ENCODE measurements around the gene PCLO. TPM values are rescaled to one million over a fixed set of nuclear protein-coding genes. Genes with fewer than 3 reads are reported as not detected.
"Not testable (repeated sequence)": the region's sequence is repeated elsewhere in the genome, so short reads cannot be mapped to it uniquely, and the experiment has no call there.

Gene PCLO
- total RNA-seq, 1 donor from 2014 or later, result not detected

DNA sequence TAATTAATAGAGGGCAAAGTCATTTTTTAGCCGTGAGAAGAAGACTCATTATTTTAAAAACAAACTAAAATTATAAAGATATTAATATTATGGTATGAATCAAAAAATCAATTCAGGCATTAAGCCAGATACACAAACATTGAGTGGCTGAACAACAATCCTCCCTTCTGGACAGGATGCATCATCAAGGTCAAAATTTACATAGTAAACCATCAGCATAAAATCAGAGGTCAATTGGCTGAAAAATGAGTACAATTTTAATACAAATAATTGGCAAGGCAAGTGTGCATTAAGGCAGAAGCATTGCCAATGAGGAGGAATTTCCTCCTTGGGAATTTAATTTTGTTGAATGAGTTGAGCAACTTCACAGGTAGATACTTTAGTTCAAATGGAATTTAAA lies 108.2 kb downstream of the PCLO start:
- intact Hi-C loops (cut with micrococcal nuclease), result no loop called here

DNA sequence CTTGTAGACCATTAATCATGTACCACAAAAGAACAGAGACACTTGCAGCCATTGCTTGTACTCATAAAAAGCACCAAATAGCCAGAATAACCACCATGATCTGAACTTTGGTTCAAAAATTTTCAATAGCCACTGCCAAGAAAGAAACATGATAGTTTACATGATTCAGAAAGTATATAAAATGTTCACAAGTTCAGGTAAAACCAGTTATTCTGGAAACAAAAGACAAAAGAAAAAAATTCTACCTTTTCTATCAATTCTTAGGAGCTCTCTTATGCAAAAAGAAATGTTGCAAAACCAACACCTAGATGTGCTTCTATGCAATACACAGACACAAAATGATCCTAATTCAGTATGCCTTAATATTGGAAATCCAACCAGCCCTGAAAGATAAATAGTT lies 108.7 kb downstream of the PCLO start:
- intact Hi-C loops (cut with micrococcal nuclease), result no loop called here

DNA sequence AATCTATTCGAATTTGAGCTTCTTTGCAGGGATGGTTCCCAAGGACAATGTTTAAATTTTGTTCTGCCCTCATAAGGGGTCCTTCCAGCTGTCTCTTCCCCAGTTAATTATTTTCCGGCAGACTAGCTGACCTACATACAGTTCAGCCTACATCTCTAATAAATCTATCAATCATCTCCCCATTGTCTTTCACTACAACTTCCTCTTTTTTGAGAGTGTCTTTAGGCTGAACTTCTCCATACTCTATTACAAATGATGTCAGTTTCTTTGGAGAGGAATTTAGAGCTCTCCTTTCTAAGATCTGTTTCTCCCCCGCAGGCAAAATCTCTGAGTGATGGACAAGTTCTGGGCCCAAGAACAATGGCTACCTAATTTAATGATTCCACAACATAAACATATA lies 122.2 kb downstream of the PCLO start:
- intact Hi-C loops (cut with micrococcal nuclease), result no loop called here

DNA sequence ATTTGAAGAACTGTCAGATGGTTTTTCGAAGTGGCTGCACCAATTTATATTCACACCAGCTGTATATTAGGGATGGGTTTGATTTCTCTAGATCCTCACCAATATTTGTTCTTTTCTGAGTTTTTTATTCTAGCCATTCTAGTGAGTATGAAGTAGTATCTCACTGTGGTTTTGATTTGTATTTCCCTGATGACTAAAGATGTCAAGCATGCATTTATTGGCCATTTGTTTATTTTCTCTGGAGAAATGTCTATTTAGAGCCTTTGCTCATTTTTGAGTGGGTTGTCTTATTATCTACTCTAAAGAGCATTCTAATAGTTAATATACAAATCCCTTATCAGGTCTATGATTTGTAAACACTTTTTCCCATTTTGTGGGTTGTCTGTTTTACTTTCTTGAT lies 123.9 kb downstream of the PCLO start:
- intact Hi-C loops (cut with micrococcal nuclease), result no loop called here

DNA sequence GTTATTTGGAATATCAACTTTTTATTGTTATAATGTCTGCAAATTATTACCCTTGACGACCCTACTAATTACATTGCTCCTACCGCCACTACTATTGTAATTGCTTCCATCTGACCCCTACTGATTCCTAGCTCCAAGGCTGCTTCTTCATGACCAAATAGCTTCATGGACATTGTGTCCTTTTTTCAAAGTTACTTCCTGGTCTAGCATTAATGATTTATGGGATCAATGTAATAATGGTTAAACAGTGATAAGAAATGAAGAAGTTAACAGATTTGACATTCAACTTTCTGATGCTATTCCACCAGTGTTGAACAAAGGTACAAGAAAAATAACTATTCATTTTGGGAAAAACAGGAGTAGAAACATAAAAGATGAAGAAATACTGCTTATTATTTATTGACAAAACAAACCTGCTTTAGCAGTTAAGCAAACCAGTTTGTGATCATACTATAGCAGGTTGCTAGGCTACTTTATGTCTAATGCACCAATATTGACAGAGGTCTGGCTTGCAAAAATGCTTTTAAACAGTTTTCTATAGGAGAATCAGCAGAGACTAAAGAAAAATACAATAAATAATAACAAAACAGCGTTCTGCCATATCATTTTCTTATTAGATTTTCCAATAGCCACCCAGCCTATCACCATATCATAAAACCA lies 125.8 kb downstream of the PCLO start:
- intact Hi-C loops (cut with micrococcal nuclease), result no loop called here

DNA sequence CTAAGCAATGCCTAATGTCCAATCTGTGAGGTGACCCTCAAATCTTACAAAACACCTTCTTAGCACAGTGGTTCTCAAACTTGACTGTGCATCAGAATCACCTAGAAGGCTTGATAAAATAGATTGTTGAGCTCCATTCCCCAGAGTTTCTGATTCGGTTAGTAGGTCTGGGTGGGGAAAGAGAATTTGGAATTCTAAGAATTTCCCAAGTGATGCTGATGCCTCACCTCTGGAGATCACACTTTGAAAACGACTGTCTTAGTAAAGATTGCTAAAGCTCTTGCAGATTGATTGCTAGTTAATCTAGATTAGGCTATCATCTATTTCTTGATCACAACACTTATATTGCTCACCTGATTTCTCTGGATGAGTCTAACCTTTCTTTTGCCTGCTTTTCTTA lies 126.6 kb downstream of the PCLO start:
- intact Hi-C loops (cut with micrococcal nuclease), result no loop called here

DNA sequence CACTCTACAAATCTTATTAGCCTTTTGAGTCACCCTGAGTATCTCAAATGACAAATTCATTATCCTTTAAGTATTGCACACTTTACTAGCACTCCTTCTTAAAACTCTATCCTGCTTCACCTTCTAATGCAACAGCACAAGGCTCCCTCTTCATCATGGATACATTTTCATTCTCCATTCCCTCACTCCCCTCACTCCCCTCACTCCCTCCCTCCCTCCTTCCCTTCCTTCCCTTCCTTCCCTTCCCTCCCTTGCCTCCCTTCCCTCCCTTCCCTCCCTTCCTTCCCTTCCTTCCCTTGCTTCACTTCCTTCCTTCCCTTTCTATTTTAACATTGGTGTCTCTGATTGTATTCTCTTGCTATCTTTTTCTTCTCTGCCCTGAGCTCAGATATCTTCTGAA lies 130.5 kb downstream of the PCLO start:
- intact Hi-C loops (cut with micrococcal nuclease), result no loop called here

DNA sequence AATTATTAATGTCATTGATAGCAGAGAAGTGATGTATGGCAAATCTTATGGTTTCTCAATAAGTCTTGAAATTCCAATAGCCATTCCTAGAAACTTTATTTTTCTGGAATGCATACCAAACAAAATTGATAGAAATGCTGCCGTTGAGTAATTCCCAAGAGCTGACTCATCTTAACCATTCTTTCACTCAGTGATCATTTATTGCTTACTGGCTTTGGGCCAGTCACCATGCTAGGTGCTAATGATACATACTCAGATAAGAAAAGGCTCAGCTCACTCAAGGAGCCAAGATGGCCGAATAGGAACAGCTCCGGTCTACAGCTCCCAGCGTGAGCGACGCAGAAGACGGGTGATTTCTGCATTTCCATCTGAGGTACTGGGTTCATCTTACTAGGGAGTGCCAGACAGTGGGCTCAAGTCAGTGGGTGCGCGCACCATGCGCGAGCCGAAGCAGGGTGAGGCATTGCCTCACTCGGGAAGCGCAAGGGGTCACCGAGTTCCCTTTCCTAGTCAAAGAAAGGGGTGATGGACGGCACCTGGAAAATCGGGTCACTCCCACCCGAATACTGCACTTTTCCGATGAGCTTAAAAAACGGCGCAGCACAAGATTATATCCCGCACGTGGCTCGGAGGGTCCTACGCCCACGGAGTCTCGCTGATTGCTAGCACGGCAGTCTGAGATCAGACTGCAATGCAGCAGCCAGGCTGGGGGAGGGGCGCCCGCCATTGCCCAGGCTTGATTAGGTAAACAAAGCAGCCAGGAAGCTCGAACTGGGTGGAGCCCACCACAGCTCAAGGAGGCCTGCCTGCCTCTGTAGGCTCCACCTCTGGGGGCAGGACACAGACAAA lies 138.6 kb downstream of the PCLO start:
- intact Hi-C loops (cut with micrococcal nuclease), result not testable (repeated sequence)

DNA sequence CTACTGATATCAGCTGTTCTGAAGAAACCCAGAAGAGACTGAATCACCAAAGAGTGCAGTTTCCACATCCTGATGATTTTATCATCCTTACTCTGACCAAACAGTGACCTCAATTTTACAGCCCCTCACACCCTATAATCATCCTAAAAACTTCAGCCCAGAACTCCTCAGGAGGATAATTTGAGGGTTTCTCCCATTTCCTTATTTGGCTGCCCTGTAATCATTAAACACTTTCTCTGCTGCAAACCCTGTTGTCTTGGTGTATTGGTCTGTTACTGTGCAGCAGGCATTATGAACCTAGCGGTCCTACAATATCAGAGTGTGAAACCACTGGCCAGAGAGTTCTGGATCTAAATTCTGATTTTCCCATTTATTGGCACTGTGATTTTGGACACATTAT lies 141.7 kb downstream of the PCLO start:
- intact Hi-C loops (cut with micrococcal nuclease), result no loop called here

DNA sequence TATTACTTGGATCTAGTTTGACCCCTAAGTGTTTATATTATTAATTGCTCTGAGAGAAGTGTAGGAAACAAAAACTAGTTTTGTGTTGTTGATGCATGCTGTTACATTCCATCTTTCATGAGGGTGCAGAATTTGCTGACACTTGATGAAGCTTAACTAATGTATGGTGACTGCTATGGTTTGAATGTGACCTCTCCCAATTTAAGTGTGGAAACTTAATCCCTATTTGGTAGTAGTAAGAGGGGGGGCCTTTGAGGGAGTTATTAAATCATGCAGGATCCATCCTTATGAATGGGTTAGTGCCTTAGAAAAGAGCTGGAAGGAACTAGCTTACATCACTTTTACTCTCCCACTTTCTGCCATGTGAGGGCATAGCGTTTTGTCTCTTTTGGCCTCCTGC lies 142.5 kb downstream of the PCLO start:
- intact Hi-C loops (cut with micrococcal nuclease), result no loop called here

DNA sequence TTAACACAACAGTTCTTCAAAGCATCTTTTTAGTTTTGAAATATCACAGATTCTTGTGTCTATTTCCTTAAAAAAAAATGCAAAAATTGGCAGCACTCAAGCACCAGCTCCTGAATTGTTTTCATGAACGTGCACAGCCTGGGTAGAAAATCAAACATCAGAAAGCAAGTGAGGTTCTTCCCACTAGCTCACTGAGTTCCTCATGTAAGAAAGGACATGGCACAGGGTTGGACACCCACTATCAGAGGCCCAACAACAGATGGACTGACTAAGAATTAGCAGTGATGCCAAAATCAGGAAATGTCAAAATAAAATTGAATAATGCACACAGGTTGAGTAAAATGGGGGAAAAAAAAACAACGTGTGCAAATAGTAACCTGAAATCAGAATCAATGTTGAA lies 146.8 kb downstream of the PCLO start:
- intact Hi-C loops (cut with micrococcal nuclease), result no loop called here

DNA sequence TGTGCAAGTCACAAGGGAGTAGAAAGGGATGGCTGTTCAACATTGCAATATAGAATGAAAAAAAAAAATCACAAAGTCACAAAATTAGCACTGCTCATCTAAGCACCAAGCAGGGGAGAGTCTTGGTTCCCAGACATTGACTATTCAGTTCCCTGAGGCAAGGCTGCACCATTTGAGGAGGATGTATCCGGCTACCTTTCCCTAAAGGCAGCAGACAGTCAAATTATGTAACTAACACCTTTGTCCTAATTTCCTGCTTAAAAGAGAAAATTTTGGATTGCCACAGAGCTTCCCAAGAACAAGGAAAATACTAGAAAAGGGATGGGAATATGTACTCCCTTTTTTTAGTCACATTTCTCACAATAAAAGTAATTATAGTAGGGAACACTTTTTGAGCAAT lies 148.1 kb downstream of the PCLO start:
- intact Hi-C loops (cut with micrococcal nuclease), result no loop called here

DNA sequence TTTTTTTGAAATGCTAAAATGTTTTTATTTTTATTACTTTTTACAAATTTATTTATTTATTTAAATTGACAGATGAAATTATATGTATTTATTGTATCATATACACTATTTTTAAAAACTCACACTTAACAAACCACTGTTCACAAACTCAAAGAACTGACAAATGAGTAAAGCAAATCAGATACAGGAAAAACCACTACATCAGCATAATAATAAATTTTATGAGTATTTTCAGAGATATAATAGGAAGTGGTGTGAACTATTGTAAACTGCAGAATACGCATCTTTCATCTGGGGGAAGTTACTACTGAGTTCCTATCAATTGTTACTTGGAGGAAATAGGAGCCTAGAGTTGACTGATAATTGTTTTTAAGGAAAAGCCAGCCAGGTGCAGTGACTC lies 150.7 kb downstream of the PCLO start:
- intact Hi-C loops (cut with micrococcal nuclease), result no loop called here

DNA sequence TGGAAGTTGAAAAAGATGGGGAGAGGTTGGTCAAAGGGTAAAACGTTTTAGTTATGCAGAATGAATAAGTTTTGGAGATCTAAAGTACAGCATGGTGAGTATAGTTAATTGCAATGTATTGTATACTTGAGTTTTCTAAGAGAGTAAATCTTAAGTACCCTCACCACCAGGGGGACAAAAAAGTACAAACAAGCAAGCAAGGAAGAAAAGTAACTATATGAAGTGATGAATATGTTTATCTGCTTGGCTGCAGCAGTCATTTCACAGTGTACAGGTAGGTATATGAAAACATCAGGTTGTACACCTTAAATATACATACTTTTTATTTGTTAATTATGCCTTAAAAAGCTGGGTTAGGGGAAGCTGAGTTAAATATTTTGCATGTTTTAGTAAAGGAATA lies 157.3 kb downstream of the PCLO start:
- intact Hi-C loops (cut with micrococcal nuclease), result no loop called here

DNA sequence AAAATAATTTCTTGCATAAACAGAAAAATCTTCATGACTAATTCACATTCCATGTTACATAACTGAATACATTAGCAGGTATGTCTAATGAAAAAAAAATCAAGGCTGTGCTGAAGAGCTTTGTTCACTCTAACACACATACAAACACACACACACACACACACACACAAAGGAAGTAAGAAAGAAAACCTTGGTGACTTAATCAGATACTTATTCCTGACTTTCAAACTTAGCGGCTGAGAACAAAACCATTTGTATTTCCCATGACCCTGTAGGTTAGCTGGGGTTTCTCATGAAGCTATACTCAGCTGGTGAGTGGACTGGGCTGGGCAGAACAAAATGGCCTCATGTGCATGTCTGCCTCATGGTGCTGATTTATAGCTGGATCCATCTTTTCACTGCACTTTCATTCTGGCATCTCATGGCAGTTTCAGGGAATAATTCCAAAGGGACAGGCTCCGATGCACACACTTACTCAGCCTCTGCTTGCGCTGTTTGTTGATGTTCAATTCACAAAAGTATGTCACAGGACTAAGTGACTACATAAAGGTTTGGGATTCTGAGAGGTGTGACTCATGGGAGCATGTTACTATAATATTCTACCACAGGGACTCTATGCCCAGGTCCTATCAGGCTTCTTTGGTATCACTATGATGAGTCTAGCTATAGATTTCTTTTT lies 161.2 kb downstream of the PCLO start:
- intact Hi-C loops (cut with micrococcal nuclease), result no loop called here

DNA sequence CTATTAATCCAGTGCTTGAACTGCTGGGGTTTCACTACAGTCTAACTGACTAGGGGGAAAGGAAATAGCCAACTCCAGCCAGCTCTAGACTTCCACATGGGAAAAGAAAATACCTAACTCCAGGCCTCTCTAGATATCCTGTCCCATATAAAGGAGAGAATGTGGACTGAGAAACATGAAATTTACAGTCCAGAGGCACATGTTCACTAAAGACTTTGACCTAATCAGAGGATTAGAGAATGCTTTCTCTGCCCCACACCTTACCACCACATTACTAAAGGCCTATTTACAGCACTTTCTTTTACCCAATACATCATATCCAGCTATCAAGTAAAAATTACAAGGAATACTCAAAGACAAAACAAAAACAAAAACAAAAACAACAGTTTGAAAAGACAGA lies 164.2 kb downstream of the PCLO start:
- intact Hi-C loops (cut with micrococcal nuclease), result no loop called here

DNA sequence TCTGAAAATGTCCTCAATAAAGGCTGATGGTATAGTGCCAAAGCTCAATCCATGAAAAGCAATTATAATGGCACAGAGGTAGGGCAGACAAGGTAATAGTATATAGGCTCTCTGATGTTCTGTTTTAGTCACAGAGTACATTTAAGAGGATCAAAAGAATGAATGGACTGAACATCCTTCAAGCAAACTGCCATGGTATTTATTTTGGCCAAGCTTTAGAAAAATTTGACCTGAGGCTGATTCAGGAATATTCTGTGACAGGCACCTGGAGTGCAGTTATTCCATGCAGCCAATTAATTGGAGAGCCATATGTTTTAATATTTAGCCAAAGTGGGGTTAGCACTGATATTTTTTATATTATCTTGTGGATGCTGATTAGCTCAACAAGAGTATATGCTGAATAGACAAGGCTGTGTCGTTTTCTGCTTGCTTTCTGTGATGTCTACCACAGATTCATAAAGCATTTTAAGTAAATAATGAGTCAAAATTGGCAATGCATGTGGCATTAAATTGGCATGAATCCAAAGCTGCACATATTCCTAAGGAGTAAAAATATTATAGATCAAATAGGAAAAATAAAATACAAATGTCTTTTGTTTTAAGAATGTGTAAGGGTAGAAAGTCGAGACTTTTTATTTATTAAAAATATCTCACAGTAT lies 177.4 kb downstream of the PCLO start:
- intact Hi-C loops (cut with micrococcal nuclease), result no loop called here

DNA sequence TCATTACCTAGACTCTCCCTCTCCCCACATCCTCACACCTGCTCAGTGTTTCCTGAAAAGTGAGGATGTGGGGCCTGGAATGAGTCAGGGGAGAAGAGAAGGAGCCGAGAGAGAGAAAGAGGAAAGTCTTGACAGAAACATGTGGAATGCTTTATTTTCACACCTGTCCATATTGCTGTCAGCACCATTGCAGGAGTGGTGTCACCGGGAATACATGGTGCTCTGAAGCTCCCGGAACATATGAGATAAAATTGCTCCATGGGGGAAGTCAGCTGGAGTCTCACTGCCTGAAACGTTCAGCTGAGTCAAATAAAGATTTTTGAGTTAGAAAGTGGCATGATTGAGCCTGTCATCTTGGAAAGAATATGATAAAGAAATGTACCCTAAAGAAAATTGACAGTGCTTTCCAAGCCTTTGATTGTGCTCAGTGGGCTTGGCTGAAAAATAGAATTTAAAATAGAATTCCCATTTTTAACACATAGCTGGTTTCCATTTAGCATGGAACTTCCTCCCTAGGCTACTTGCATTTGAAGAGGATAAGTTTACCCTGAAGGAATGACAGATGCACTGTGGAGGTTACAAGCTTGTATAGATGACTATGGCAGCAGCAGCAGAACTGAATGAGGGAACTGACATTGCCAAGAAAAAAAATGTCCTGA lies 182.4 kb downstream of the PCLO start:
- intact Hi-C loops (cut with micrococcal nuclease), result loop anchor here (5.0 kb wide), 1 partner anchor 48 kb away; no protein-coding TSS in a partner anchor

DNA sequence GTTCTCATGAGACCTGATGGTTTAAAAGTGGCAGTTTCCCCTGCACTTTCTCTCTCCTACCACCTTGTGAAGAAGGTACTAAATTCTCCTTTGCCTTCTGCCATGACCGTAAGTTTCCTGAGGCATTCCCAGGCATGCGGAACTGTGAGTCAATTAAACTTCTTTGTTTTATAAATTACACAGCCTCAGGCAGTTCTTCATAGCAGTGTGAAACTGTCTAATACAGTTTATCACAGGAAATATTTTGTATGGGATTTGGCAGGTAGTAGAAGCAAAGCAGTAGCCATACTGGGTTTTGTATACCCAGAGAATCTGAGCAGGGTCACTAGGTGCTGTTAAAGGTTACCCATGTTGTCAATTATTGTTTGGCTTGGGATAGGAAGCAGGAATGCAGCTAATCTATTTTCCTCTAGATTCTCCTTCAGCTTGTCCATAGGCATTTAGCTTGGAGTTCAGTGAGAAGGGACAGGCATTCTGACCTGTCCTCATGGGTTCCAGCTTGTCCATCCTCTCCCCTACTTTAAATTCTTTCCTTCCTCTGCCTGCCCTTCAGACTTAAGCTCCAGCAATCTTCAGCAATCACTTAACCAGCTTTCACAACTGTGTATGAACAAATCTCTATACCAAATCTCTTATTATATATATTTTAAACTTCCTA lies 186.7 kb downstream of the PCLO start:
- intact Hi-C loops (cut with micrococcal nuclease), result no loop called here

DNA sequence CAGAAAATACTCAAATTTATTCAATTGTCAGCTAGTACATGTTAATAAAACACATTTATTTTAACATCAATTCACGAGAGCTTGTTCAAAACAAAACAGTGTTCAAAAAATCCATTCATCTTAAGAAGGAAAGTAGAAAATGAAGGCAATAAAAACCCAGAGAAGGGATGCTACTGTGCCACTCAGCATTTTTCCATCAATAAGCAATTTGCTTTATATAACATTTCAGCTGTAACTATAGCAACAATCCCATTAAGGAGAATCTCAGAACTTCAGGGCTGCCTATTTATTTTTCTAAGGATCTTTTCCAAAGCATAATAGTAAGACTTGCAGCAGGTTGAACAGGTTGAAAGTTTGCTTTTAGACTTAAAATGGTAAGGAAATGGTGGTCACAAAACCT lies 190.5 kb downstream of the PCLO start:
- intact Hi-C loops (cut with micrococcal nuclease), result no loop called here

All from T-helper 1 cell treated with Interleukin-12 subunit alpha and Interleukin-12 subunit beta and Interleukin-4 antibody, amounts not matched to agents 30 ng/mL and 1 ng/mL, for 36 hours (primary cell).